NT2/D1 (cell line): ENCODE measurements around the gene DSCAML1.

ENCODE experiments used
- SUZ12 ChIP-seq: IDR thresholded peaks from 2 replicates; pipeline ENCODE4 v1.6.1; 2011; ENCODE audit not compliant: insufficient read length, insufficient read depth; ENCODE audit errors: extremely low read depth
- YY1 ChIP-seq: IDR thresholded peaks from 2 replicates; pipeline ENCODE4 v1.6.1; 2011; ENCODE audit not compliant: insufficient read length, insufficient read depth
- ZNF274 ChIP-seq: IDR thresholded peaks from 2 replicates; pipeline ENCODE4 v1.6.1; 2011; ENCODE audit warnings: mild to moderate bottlenecking, low read depth, low read length

DNA sequence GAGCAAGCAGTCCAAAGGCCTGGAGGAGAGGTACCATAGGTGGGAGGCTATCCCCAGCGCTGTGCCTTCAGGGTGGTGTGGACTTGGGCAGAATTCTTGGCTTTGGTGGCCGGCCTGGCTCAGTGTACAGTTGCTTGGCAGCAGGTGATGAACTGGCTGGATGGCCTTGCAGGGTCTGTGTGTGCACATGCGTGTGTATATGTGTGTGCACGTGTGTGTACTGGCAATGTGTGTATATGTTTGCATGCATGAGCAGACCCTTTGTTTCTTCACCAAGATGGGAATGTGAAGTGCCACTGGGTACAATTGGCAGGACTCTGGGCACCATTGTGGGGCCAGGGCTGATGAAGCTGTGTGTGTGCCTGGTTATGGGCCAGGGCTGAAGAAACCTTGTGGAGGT lies 416.3 kb downstream of the DSCAML1 start:
- TF ChIP-seq YY1 = no peak
- TF ChIP-seq ZNF274 = no peak
- no peak for TF ChIP-seq SUZ12
